OCI-LY1 (cell line): ENCODE data around the gene CIDEB.

Source experiments
- H2AFZ ChIP-seq: fragments of 200-600 bp; sonication (generic), shearing (Covaris generic); 2 replicates; pipeline ENCODE4 v1.6.0; 2014; ENCODE audit warnings: antibody characterized with exemption, mild to moderate bottlenecking, low read length
- H3F3A ChIP-seq: fragments of 200-600 bp; sonication (generic), shearing (Covaris generic); 2 replicates; pipeline ENCODE4 v1.6.0; 2014; ENCODE audit warnings: mild to moderate bottlenecking, antibody characterized with exemption, low read length, moderate library complexity; ENCODE audit not compliant: insufficient read depth
- H3K27ac ChIP-seq: fragments of 200-600 bp; sonication (generic); 2 replicates; pipeline ENCODE4 v1.5.1; 2014; ENCODE audit warnings: low read length, mixed run types, mild to moderate bottlenecking, low read depth; ENCODE audit not compliant: poor library complexity, severe bottlenecking
- H3K27me3 ChIP-seq: fragments of 200-600 bp; sonication (generic); 2 replicates; pipeline ENCODE4 v1.6.0; 2014; ENCODE audit warnings: antibody characterized with exemption, mild to moderate bottlenecking, low read length, moderate library complexity; ENCODE audit not compliant: insufficient read depth
- H3K36me3 ChIP-seq: fragments of 200-600 bp; sonication (generic); 2 replicates; pipeline ENCODE4 v1.6.1; 2014; ENCODE audit warnings: mild to moderate bottlenecking, antibody characterized with exemption, low read length, moderate library complexity, mixed read lengths; ENCODE audit not compliant: insufficient read depth
- H3K4me1 ChIP-seq: fragments of 200-600 bp; sonication (generic); 2 replicates; pipeline ENCODE4 v1.5.1; 2014; ENCODE audit warnings: mild to moderate bottlenecking, low read length, moderate library complexity; ENCODE audit not compliant: insufficient read depth, severe bottlenecking
- H3K4me2 ChIP-seq: fragments of 200-600 bp; sonication (generic), shearing (Covaris generic); 2 replicates; pipeline ENCODE4 v1.6.1; 2014; ENCODE audit warnings: low read length
- H3K4me3 ChIP-seq: fragments of 200-600 bp; sonication (generic); 2 replicates; pipeline ENCODE4 v1.5.1; 2014; ENCODE audit warnings: low read length, low read depth, mild to moderate bottlenecking, mixed read lengths; ENCODE audit not compliant: poor library complexity, severe bottlenecking
- H3K79me2 ChIP-seq: fragments of 200-600 bp; shearing (Covaris generic); 2 replicates; pipeline ENCODE4 v1.6.1; 2016; ENCODE audit warnings: mixed run types, low read length, mixed read lengths; ENCODE audit not compliant: insufficient read depth
- H3K9ac ChIP-seq: fragments of 200-600 bp; sonication (generic), shearing (Covaris generic); 2 replicates; pipeline ENCODE4 v1.6.1; 2014; ENCODE audit warnings: mild to moderate bottlenecking, low read length, mixed read lengths
- H3K9me2 ChIP-seq: fragments of 200-600 bp; sonication (generic), shearing (Covaris generic); 2 replicates; pipeline ENCODE4 v1.6.1; 2014; ENCODE audit warnings: low read depth, mild to moderate bottlenecking, low read length, mixed read lengths
- H3K9me3 ChIP-seq: fragments of 200-600 bp; shearing (Covaris generic); 2 replicates; pipeline ENCODE4 v1.6.1; 2014; ENCODE audit warnings: low read length, mixed read lengths
- H4K20me1 ChIP-seq: fragments of 200-600 bp; sonication (generic), shearing (Covaris generic); 2 replicates; pipeline ENCODE4 v1.6.0; 2016; ENCODE audit warnings: mild to moderate bottlenecking, low read length; ENCODE audit not compliant: insufficient read depth
- CTCF ChIP-seq: fragments of 200-600 bp; sonication (generic), shearing (Covaris generic); IDR thresholded peaks from 2 replicates; pipeline ENCODE4 v1.5.1; 2017; ENCODE audit warnings: mild to moderate bottlenecking, antibody characterized with exemption, low read length, moderate library complexity, mixed read lengths
- EZH2 ChIP-seq: fragments of 200-600 bp; sonication (generic), shearing (Covaris generic); IDR thresholded peaks from 2 replicates; pipeline ENCODE4 v1.8.0; 2017; ENCODE audit warnings: borderline replicate concordance, mixed run types, mild to moderate bottlenecking, antibody characterized with exemption, low read length, moderate library complexity, mixed read lengths

CIDEB gene

GRCh38 chr14:24255931-24256711 lies 51.7 kb downstream of the CIDEB start:
- TF ChIP-seq EZH2: no peak
- no peak for TF ChIP-seq CTCF
- no peak overlapping the region for H3K27ac ChIP-seq
- no peaks in the 10 kb centered on the region for H3K79me2 ChIP-seq
- no peaks in the 10 kb centered on the region for H4K20me1 ChIP-seq
- H2AFZ ChIP-seq: no peak overlapping the region
- no peaks in the 10 kb centered on the region for H3K36me3 ChIP-seq
- no peaks in the 10 kb centered on the region for H3K9me3 ChIP-seq
- no peak overlapping the region for H3K9ac ChIP-seq
- H3K4me3 ChIP-seq: no peak overlapping the region
- H3K9me2 ChIP-seq: no peaks in the 10 kb centered on the region
- no peaks in the 10 kb centered on the region for H3F3A ChIP-seq
- H3K4me1 ChIP-seq: no peaks in the 10 kb centered on the region
- no peak overlapping the region for H3K4me2 ChIP-seq
- H3K27me3 ChIP-seq: no peaks in the 10 kb centered on the region

- TF ChIP-seq CTCF: no peak
- TF ChIP-seq EZH2: no peak
- no peak overlapping the region for H3K4me2 ChIP-seq
- H3F3A ChIP-seq: no peaks in the 10 kb centered on the region
- H3K36me3 ChIP-seq: no peaks in the 10 kb centered on the region
- no peaks in the 10 kb centered on the region for H3K79me2 ChIP-seq
- no peaks in the 10 kb centered on the region for H3K27me3 ChIP-seq
- no peaks in the 10 kb centered on the region for H3K9me3 ChIP-seq
- H3K4me1 ChIP-seq: no peaks in the 10 kb centered on the region
- no peak overlapping the region for H3K27ac ChIP-seq
- no peak overlapping the region for H2AFZ ChIP-seq
- H3K9me2 ChIP-seq: no peaks in the 10 kb centered on the region
- no peak overlapping the region for H3K4me3 ChIP-seq
- H4K20me1 ChIP-seq: no peaks in the 10 kb centered on the region
- no peak overlapping the region for H3K9ac ChIP-seq
Observed at GRCh38 chr14:24255438-24255837, 52.3 kb downstream of the CIDEB start.
